GM21381 (cell line): ENCODE data around the gene PTPRE.

Source experiments
- ATAC-seq: cut with Tn5 transposase; IDR thresholded peaks from one replicate; pipeline ENCODE4 v1.9.1; 2021; ENCODE audit warnings: mild to moderate bottlenecking, moderate library complexity; ENCODE audit not compliant: unreplicated experiment

PTPRE gene

GRCh38 chr10:128042131-128042610, 135.3 kb downstream of the PTPRE start:
- no peak for ATAC-seq

- ATAC-seq: no peak
Measured at GRCh38 chr10:128043259-128044045, 136.5 kb downstream of the PTPRE start.

GRCh38 chr10:128044186-128044585, 137.3 kb downstream of the PTPRE start:
- no peak for ATAC-seq

- no peak for ATAC-seq
Measured at GRCh38 chr10:128044961-128045832, 138.3 kb downstream of the PTPRE start.

- no peak for ATAC-seq
Measured at GRCh38 chr10:128045833-128046120, 138.9 kb downstream of the PTPRE start.

GRCh38 chr10:128046156-128046952, 139.5 kb downstream of the PTPRE start:
- no peak for ATAC-seq

GRCh38 chr10:128046953-128047290, 140.0 kb downstream of the PTPRE start:
- ATAC-seq: peak; percentile 2

GRCh38 chr10:128047351-128047750, 140.4 kb downstream of the PTPRE start:
- ATAC-seq: peak; percentile 99

GRCh38 chr10:128047991-128048818, 141.3 kb downstream of the PTPRE start:
- peak; percentile 25 for ATAC-seq

GRCh38 chr10:128048819-128049210, 141.9 kb downstream of the PTPRE start:
- no peak for ATAC-seq

GRCh38 chr10:128049226-128050120, 142.6 kb downstream of the PTPRE start:
- ATAC-seq: no peak

- no peak for ATAC-seq
Measured at GRCh38 chr10:128050121-128050516, 143.2 kb downstream of the PTPRE start.

GRCh38 chr10:128050936-128051335, 144.0 kb downstream of the PTPRE start:
- no peak for ATAC-seq

GRCh38 chr10:128051548-128051947, 144.6 kb downstream of the PTPRE start:
- no peak for ATAC-seq

GRCh38 chr10:128052696-128053095, 145.8 kb downstream of the PTPRE start:
- no peak for ATAC-seq

GRCh38 chr10:128053356-128053755, 146.5 kb downstream of the PTPRE start:
- no peak for ATAC-seq

- no peak for ATAC-seq
Measured at GRCh38 chr10:128054163-128054970, 147.5 kb downstream of the PTPRE start.

GRCh38 chr10:128055061-128055868, 148.4 kb downstream of the PTPRE start:
- no peak for ATAC-seq
